Muscle of back (tissue), 11 donors: Measurements from ENCODE around the gene MLEC. TPM values are rescaled to one million over a fixed set of nuclear protein-coding genes. Genes with fewer than 3 reads are reported as not detected.

Source experiments
- DNase-seq, 3 donors: peaks; one replicate each; pipeline versions ENCODE4 v3.0.0 to v3.0.0-alpha.2; 2013
- polyA plus RNA-seq, 10 donors: library from polyadenylated mRNA; unstranded; fragments of 120-200 nt; gene quantifications; one replicate each; pipeline ENCODE4 v1.2.1, GENCODE V29; 2013; ENCODE audit not compliant: insufficient read length in 10 of 10

Gene MLEC
- polyA plus RNA-seq, 10 donors: 70.3 to 100 (median 75.3) TPM

GRCh38 chr12:120690083-120690450 lies 3.1 kb downstream of the MLEC start:
- DNase-seq: no peak

DNA sequence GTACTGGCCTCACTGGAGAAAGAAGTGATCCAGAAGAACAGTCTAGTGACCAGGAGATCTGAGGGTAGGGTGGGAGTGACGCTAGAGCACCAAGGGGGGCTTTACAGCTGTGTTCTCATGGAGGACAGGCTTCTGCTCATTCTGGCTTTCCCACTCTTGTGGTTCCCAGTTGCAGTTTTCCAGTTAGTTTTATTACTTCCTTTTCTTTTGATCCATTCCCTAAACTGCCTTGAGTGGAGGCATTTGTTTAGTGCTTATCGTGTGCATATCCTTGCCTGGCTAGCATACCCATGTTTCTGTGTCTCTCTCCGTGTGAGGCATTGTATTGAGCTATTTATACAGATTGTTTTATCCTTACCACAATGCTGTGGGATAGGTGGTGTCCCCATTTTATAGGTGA lies 4.0 kb downstream of the MLEC start:
- DNase-seq: no peak

GRCh38 chr12:120692524-120693033 lies 5.6 kb downstream of the MLEC start:
- no peak for DNase-seq

DNA sequence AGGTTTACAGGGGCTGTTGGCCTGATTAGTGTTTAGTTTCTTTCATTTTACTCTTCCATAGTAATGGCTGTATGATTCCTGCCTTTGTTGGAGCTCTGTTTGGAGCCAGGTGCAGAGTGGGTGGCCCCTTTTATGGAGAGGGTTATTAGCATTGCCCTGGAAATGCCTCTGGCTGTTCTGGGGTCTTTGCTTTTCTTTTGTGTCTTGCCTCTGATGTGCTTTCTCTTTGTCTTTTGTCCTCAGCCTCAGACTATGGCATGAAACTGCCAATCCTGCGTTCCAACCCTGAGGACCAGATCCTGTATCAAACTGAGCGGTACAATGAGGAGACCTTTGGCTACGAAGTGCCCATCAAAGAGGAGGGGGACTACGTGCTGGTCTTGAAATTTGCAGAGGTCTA lies 6.9 kb downstream of the MLEC start:
- DNase-seq: no peak

DNA sequence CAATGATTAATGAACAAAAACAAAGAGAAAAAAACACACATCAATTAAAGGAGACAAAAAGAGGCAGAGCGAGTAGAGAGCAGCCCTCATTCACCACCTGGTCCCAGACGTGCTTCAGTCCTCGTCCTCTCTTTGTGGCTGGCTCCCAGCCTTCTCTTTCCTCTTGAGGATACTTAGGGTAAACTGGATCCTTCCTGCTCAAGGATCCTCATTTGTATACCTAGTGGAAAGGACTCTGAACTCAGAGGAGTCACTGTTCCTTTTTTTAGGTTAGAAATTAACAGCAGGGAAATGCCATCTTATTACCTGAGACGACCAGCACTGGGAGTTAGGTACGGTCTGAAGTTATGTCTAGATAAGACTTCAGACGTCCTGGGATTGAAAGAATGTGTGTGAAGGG lies 9.7 kb downstream of the MLEC start:
- no peak for DNase-seq

GRCh38 chr12:120697344-120697743 lies 10.4 kb downstream of the MLEC start:
- DNase-seq: no peak

DNA sequence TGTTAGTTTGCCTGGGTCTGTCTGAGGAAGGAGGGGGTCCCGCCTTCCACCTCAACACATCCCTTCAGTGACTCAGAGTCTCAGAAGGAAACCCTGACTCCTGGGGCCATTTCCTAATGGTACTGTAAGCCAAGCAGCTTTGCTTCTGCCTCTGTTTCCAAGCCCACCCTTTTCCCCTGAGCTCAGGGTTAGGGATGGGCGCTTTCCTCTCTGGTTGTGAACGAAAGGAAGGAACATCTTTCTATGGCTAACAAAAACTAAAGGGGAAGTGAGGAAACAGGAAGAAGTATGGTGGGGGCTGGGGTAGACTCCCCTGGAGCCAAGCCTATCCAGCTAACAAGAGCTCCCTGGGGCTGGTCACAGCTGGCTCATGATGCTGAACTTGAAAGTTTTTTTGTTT lies 11.7 kb downstream of the MLEC start:
- DNase-seq: no peak

- no peak for DNase-seq
These were observed 12.6 kb downstream of the MLEC start for GRCh38 chr12:120699553-120699952.

GRCh38 chr12:120700886-120701285 lies 13.9 kb downstream of the MLEC start:
- DNase-seq: no peak

GRCh38 chr12:120702637-120703036 lies 15.7 kb downstream of the MLEC start:
- no peak for DNase-seq

DNA sequence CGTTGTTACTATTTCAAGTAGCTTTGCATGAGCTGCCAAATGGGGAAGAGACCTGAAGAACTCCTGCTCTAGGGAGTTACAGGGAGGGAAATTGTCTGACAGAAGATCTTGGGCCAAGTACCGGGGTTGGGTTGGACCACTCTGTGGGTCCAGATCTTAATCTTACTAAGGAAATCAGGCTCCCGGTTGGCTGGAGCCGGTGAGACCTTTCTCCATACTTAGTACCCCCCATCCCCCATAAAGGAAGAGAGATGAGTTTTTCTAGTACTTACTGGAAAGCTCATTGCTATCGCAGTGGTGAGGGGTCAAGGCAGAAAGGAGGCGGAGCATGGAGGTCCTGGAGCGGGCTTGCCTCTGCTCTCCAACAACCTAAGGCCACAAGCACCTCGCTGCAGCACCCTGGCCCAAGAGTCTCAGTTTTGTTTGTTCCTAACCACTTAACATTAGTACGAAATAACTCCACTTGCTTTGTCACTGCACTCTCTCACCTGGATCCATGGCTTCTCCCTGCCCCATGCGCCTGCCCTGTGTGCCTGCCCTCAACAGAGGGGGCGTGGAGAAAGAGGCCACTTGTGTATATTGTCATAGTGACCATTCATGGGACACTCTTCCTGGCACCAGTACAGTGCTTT lies 16.5 kb downstream of the MLEC start:
- no peak for DNase-seq

GRCh38 chr12:120705618-120706017 lies 18.7 kb downstream of the MLEC start:
- no peak for DNase-seq

DNA sequence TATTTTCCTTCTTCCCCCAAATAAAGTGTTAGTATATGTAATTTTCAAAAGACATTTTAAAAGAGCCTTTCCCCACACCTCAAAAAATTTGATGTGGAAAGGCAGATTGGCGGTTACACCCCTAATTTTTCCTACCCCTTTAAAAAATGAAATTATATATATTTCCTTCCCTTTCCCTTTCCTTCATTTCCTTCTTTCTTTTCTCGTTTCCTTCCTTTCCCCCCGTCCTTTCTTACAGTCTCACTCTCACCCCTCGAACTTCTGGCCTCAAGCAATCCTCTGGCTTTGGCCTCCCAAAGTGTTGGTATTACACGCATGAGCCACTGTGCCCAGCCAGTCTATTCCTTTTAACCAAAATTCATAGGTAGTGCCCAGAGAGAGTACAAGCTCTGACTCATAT lies 19.1 kb downstream of the MLEC start:
- DNase-seq: no peak

DNA sequence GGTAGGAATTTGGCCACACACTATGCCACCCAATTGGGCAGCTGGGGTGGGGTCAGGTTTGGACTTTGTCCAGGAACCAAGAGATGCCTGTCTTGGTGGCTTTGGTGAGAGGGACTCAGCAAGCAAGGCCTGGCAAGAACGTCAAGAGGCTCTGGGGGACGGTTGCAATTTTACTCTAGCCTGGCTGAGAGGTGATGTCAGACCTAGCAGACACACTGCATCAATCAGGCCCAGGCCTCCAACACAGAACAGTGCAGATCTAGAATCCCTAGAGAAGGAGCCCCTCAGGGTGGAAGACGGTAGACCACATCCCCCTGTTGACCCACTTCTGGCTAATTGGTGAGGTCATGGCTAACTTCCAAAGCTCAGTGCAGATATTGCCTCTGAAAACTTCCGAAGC lies 21.7 kb downstream of the MLEC start:
- no peak for DNase-seq

GRCh38 chr12:120710031-120710804 lies 23.3 kb downstream of the MLEC start, which contains the start of gene UNC119B:
Gene UNC119B (plus strand): TSS chr12:120710458. CDS start chr12:120710475, 17 bp downstream.
- DNase-seq: peak; percentile 52 to 94 (median 80)

- DNase-seq: peak in 1 of 3 donors; percentile 32
These were observed 23.9 kb downstream of the MLEC start for GRCh38 chr12:120710805-120711296.

- DNase-seq: no peak
These were observed 24.5 kb downstream of the MLEC start for GRCh38 chr12:120711411-120711810.

- DNase-seq: no peak
These were observed 25.7 kb downstream of the MLEC start for GRCh38 chr12:120712610-120713009.

DNA sequence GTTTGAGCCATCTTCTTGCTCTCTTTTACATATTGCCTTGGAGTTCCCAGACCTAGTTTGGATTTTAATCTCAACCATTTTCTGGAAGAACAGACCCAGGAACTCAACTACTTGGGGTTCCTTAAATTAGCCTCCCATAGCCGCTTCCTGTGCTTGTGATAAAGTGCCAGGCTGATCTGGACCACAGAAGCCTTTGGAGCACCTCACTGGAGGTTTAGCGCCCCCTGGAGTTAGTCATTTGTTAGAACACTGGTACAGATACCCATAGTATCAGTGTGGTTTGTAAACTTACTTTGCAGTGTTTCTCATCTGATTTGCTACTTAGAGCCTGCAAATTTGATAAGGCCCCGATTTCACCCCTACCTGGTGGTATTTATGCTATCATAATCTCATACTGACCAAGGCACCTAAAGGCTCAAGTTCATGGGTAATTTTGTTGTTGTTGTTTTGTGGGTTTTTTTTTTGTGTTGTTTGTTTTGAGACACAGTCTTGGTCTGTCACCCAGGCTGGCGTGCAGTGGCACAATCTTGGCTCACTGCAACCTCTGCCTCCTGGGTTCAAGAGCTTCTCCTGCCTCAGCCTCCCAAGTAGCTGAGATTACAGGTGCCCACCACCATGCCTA lies 27.0 kb downstream of the MLEC start:
- peak; percentile 76 to 86 (median 82) for DNase-seq

GRCh38 chr12:120718055-120718454 lies 31.1 kb downstream of the MLEC start:
- no peak for DNase-seq

- DNase-seq: no peak
These were observed 32.1 kb downstream of the MLEC start for GRCh38 chr12:120719072-120719471.

DNA sequence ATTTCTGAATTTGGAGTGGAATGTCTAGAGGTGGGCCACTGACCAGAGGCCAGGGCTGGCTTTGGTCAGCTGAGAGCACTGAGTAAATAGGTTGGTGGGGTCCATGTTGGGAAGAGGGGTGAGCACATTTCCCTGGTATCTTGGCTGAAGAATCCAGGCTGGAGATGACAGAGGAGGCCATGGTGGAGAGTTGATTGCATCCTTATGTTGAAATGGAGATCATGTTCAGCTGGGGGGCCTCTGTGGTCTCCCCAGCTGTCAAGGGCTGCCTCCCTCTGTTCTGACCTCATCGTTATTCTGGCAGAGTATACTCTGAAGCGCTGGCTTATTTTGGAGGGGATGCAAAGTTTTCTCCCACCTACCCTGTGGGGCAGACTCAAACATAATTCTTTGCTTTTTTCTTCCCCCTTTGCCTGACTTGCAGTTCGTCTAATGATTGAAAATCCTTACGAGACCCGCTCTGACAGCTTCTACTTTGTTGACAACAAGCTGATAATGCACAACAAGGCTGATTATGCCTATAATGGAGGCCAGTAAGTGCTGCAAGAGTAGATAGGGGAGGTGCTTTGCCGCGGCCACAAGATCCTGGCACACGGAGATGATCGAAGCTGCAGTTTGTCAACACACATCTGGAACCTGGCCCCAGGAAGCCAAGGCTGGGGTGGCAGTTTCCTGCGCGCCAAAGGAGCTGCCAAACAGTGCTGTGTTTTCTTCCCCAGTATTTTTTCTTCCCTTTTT lies 32.7 kb downstream of the MLEC start:
- DNase-seq: no peak
